Keratinocyte (primary cell): ENCODE measurements around the gene PPP1R2. TPM values are rescaled to one million over a fixed set of nuclear protein-coding genes. Genes with fewer than 3 reads are reported as not detected.

Experiments used
- DNase-seq: peaks from one replicate; pipeline ENCODE4 v3.0.0-alpha.2; 2011; ENCODE audit warnings: low read depth, missing footprints, low spot score
- FAIRE-seq: peaks from 2 replicates; lab custom pipeline; 2011; peaks lifted over from hg19 to GRCh38; lab: Jason Lieb, UNC
- H2AFZ ChIP-seq: 2 replicates; pipeline ENCODE4 v1.6.0; 2012; ENCODE audit warnings: low read length, control low read depth, inconsistent platforms; ENCODE audit not compliant: control insufficient read depth
- H3K27ac ChIP-seq: 2 replicates; pipeline ENCODE4 v1.5.1; 2011; ENCODE audit warnings: low read length; ENCODE audit not compliant: control insufficient read depth, insufficient read depth
- H3K27me3 ChIP-seq: 3 replicates; pipeline ENCODE4 v1.6.0; 2011; ENCODE audit warnings: low read length; ENCODE audit not compliant: control insufficient read depth, insufficient read depth; ENCODE audit errors: extremely low read depth
- H3K36me3 ChIP-seq, 2 experiments: 2 replicates in 1 of 2; 3 replicates in 1 of 2; pipeline ENCODE4 v1.5.1; 2011; ENCODE audit warnings: low read length in 2 of 2, mild to moderate bottlenecking in 1 of 2; ENCODE audit not compliant: control insufficient read depth in 2 of 2, insufficient read depth in 2 of 2; ENCODE audit errors: extremely low read depth in 1 of 2
- H3K4me1 ChIP-seq: 3 replicates; pipeline ENCODE4 v1.5.1; 2011; ENCODE audit warnings: low read length; ENCODE audit not compliant: control insufficient read depth, insufficient read depth; ENCODE audit errors: extremely low read depth
- H3K4me2 ChIP-seq: 3 replicates; pipeline ENCODE4 v1.6.0; 2011; ENCODE audit warnings: low read depth, low read length; ENCODE audit not compliant: control insufficient read depth, insufficient read depth; ENCODE audit errors: extremely low read depth
- H3K4me3 ChIP-seq, 3 experiments: fragments of 200-600 bp in 1 of 3; sonication (generic) in 1 of 3; 2 replicates in 2 of 3; 3 replicates in 1 of 3; pipeline ENCODE4 v1.5.1; 2011 to 2016; ENCODE audit warnings: low read length in 3 of 3, mild to moderate bottlenecking in 3 of 3, control low read depth in 2 of 3, inconsistent platforms in 1 of 3, low read depth in 1 of 3, mixed read lengths in 1 of 3, mixed run types in 1 of 3, moderate library complexity in 1 of 3; ENCODE audit not compliant: control insufficient read depth in 2 of 3, insufficient read depth in 2 of 3; ENCODE audit errors: extremely low read depth in 1 of 3
- H3K79me2 ChIP-seq: 2 replicates; pipeline ENCODE4 v1.6.0; 2012; ENCODE audit warnings: low read length; ENCODE audit not compliant: control insufficient read depth, insufficient read depth
- H3K9ac ChIP-seq: 3 replicates; pipeline ENCODE4 v1.6.0; 2011; ENCODE audit warnings: low read length; ENCODE audit not compliant: control insufficient read depth, insufficient read depth; ENCODE audit errors: extremely low read depth
- H3K9me1 ChIP-seq: 3 replicates; pipeline ENCODE4 v1.6.0; 2011; ENCODE audit warnings: low read length; ENCODE audit not compliant: control insufficient read depth, insufficient read depth; ENCODE audit errors: extremely low read depth
- H3K9me3 ChIP-seq: 2 replicates; pipeline ENCODE4 v1.5.1; 2012; ENCODE audit warnings: low read depth, low read length; ENCODE audit not compliant: control insufficient read depth
- H4K20me1 ChIP-seq: 3 replicates; pipeline ENCODE4 v1.6.0; 2011; ENCODE audit warnings: low read length; ENCODE audit not compliant: control insufficient read depth, insufficient read depth; ENCODE audit errors: extremely low read depth
- EZH2 ChIP-seq: IDR thresholded peaks from one replicate; pipeline ENCODE4 v1.6.1; 2012; ENCODE audit warnings: inconsistent platforms, mild to moderate bottlenecking, low read length, moderate library complexity
- dilution Hi-C: fragments of 300-500 bp; cut with MboI; formaldehyde crosslinking; loops from one replicate; pipeline ENCODE4 v1.7.0; 2020; ENCODE audit warnings: low sequenced_read_pairs; ENCODE audit not compliant: extremely low pct_ligation_motif_present
- polyA plus RNA-seq, 5 experiments: library from polyadenylated mRNA; depleted of rRNA in 3 of 5; stranded (reverse) in 3 of 5; stranded (forward) in 1 of 5; unstranded in 1 of 5; fragments of >200 nt; gene quantifications; 1 replicate in 1 of 5; 2 replicates in 3 of 5; 3 replicates in 1 of 5; pipeline versions ENCODE4 v1.2.1 to v1.2.3, GENCODE V29; 2011 to 2012; ENCODE audit warnings: missing spikeins in 2 of 5, low read depth in 1 of 5, low replicate concordance in 1 of 5
- TF ChIP-seq, protein P1 (sequence below), 3 experiments: IDR thresholded peaks in 1 of 3; conservative IDR thresholded peaks in 1 of 3; optimal IDR thresholded peaks in 1 of 3; 2 replicates in 2 of 3; 3 replicates in 1 of 3; pipeline versions ENCODE3 to v1.5.1; 2011; ENCODE audit warnings: low read length in 3 of 3, mild to moderate bottlenecking in 3 of 3, moderate library complexity in 2 of 3, control low read depth in 1 of 3, inconsistent platforms in 1 of 3; ENCODE audit not compliant: insufficient read depth in 2 of 3; ENCODE audit errors: extremely low read depth in 1 of 3

Gene PPP1R2
- polyA plus RNA-seq, 1 donor (not counting 4 experiments of a cell fraction or from before 2014, with no cell fraction given), result 43.2 TPM

GRCh38 chr3:195532345-195532744, 10.8 kb downstream of the PPP1R2 start:
- no peak for DNase-seq
- Histone ChIP-seq H3K9ac (no peak overlapping the region), H3K36me3 (no peaks in the 10 kb centered on the region), H3K4me3 (no peak overlapping the region), H2AFZ (no peak overlapping the region), H3K4me1 (no peaks in the 10 kb centered on the region), H3K79me2 (peaks cover 38% of the 10 kb centered on the region), H4K20me1 (peaks cover 2% of the 10 kb centered on the region), H3K27me3 (no peaks in the 10 kb centered on the region), H3K9me1 (no peaks in the 10 kb centered on the region), H3K27ac (no peak overlapping the region), H3K9me3 (no peaks in the 10 kb centered on the region), H3K4me2 (no peak overlapping the region)
- dilution Hi-C loops, result no loop called here
- TF ChIP-seq, protein P1, sequence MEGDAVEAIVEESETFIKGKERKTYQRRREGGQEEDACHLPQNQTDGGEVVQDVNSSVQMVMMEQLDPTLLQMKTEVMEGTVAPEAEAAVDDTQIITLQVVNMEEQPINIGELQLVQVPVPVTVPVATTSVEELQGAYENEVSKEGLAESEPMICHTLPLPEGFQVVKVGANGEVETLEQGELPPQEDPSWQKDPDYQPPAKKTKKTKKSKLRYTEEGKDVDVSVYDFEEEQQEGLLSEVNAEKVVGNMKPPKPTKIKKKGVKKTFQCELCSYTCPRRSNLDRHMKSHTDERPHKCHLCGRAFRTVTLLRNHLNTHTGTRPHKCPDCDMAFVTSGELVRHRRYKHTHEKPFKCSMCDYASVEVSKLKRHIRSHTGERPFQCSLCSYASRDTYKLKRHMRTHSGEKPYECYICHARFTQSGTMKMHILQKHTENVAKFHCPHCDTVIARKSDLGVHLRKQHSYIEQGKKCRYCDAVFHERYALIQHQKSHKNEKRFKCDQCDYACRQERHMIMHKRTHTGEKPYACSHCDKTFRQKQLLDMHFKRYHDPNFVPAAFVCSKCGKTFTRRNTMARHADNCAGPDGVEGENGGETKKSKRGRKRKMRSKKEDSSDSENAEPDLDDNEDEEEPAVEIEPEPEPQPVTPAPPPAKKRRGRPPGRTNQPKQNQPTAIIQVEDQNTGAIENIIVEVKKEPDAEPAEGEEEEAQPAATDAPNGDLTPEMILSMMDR (optimal IDR thresholded peaks at IDR 0.05 in 1 of 3, IDR thresholded peaks at IDR 0.05 in 1 of 3, conservative IDR thresholded peaks at IDR 0.05 in 1 of 3; ENCODE audit: extremely low read depth in 1 of 3, insufficient read depth in 2 of 3, low read length in 3 of 3), result no peak
- TF ChIP-seq EZH2, result no peak
- FAIRE-seq, result no peak

DNA sequence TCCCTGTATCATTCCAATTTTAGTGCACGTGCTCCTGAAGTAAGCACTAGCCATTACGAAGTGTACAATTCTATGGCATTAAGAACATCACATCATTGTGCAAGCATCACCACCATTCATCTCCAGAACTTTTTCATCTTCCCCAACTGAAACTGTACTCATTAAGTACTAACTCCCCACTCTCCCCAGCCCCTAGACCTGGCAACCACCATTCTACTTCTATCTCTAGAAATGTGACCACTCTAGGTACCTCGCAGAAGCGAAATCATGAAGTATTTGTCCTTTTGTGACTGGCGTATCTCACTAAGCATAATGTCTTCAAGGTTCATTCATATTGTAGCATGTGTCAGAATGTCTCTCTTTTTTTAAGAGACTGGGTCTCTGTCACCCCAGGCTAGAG, 11.4 kb downstream of the PPP1R2 start:
- FAIRE-seq, result no peak
- H3K4me1 ChIP-seq, result no peaks in the 10 kb centered on the region
- H3K27me3 ChIP-seq, result no peaks in the 10 kb centered on the region
- H3K9ac ChIP-seq, result no peak overlapping the region
- peaks cover 37% of the 10 kb centered on the region for H3K79me2 ChIP-seq
- no peak overlapping the region for H2AFZ ChIP-seq
- no peak overlapping the region for H3K4me2 ChIP-seq
- dilution Hi-C loops, result no loop called here
- H4K20me1 ChIP-seq, result peaks cover 2% of the 10 kb centered on the region
- H3K36me3 ChIP-seq, result no peaks in the 10 kb centered on the region
- H3K9me3 ChIP-seq, result no peaks in the 10 kb centered on the region
- no peaks in the 10 kb centered on the region for H3K9me1 ChIP-seq
- no peak overlapping the region for H3K4me3 ChIP-seq
- no peak for DNase-seq
- H3K27ac ChIP-seq, result no peak overlapping the region
- TF ChIP-seq, protein P1 (optimal IDR thresholded peaks at IDR 0.05 in 1 of 3, IDR thresholded peaks at IDR 0.05 in 1 of 3, conservative IDR thresholded peaks at IDR 0.05 in 1 of 3; ENCODE audit: extremely low read depth in 1 of 3, insufficient read depth in 2 of 3, low read length in 3 of 3), result no peak
- no peak for TF ChIP-seq EZH2
